Central memory CD8-positive, alpha-beta T cell (primary cell): ENCODE results near the gene OR6Q1.

ENCODE experiments used
- ATAC-seq: fragments of 150-1000 bp; cut with Tn5 transposase; replicated peaks from 2 replicates; pipeline ENCODE4 v1.10.0; 2022; ENCODE audit warnings: mild to moderate bottlenecking, moderate FRiP score, moderate number of reproducible peaks; ENCODE audit not compliant: poor library complexity, severe bottlenecking; ENCODE audit errors: extremely low read depth
- DNase-seq, 2 donors: peaks; one replicate each; pipeline ENCODE4 v3.0.0; 2021; ENCODE audit warnings: low spot score in 2 of 2
- H3K27ac Mint-ChIP-seq: one replicate; pipeline ENCODE4 v1.8.0; 2022; ENCODE audit warnings: low read depth, mild to moderate bottlenecking, moderate library complexity, mixed read lengths
- H3K27me3 Mint-ChIP-seq: one replicate; pipeline ENCODE4 v1.8.0; 2022; ENCODE audit warnings: mixed read lengths
- H3K36me3 Mint-ChIP-seq: one replicate; pipeline ENCODE4 v1.8.0; 2022; ENCODE audit warnings: mild to moderate bottlenecking, moderate library complexity, mixed read lengths; ENCODE audit not compliant: insufficient read depth
- H3K4me1 Mint-ChIP-seq: one replicate; pipeline ENCODE4 v1.8.0; 2022; ENCODE audit warnings: mixed read lengths
- H3K4me3 Mint-ChIP-seq: one replicate; pipeline ENCODE4 v1.8.0; 2022; ENCODE audit warnings: mild to moderate bottlenecking, moderate library complexity, mixed read lengths
- H3K9me3 Mint-ChIP-seq: one replicate; pipeline ENCODE4 v1.8.0; 2022; ENCODE audit warnings: mixed read lengths

The OR6Q1 gene

DNA sequence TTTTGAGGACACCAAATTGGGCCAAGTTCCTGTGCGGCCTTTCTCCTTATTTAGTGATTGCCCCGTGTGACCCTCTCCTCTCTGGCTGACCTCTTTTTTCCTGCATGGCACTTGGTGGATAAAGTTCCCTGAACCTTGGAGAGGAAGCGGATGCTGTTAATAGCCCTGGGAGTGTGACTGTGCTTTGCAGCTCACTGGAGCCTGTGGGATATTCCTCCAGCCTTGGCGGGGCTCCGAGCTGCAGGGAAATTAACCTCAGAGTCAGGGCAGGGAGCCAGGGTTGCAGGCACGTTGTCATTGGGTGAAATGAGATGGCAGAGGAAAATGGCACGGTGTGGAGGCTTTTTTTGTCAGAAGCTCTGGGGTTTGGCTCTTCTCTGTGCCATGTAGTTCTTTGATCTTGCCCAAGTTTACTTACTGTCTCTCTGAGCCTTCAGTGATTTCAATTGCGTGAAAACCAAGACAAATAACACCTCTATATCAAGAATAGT is 6.1 kb upstream of the OR6Q1 start:
- Mint-ChIP-seq H3K4me1 (no peaks in the 10 kb centered on the region), H3K36me3 (no peaks in the 10 kb centered on the region), H3K27me3 (peaks cover 10% of the 10 kb centered on the region), H3K4me3 (no peak overlapping the region), H3K27ac (no peak overlapping the region), H3K9me3 (no peaks in the 10 kb centered on the region)
- DNase-seq (no peak), ATAC-seq (no peak)

DNA sequence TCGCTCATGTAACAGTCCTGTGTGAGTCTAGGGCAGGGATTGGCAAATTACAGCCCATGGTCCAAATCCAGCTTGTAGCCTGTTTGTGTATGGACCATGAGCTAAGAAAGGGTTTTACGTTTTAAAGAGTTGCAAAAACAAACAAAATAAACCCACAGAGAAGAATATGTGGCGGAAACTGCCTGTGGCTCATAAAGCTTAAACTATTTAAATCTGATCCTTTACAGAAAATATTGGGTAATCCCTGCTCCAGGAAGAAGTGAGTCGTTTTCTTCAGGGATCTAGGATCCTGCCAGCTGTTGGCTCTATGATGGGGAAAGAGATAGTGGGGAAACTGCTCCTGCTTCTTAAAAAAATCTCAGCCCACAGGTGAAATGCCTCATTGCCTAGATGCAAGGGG is 3.4 kb upstream of the OR6Q1 start:
- H3K9me3 Mint-ChIP-seq, result no peaks in the 10 kb centered on the region
- H3K36me3 Mint-ChIP-seq, result no peaks in the 10 kb centered on the region
- no peaks in the 10 kb centered on the region for H3K4me1 Mint-ChIP-seq
- DNase-seq (no peak), ATAC-seq (no peak)
- H3K27me3 Mint-ChIP-seq, result peaks cover 20% of the 10 kb centered on the region
- H3K27ac Mint-ChIP-seq, result no peak overlapping the region
- no peak overlapping the region for H3K4me3 Mint-ChIP-seq

DNA sequence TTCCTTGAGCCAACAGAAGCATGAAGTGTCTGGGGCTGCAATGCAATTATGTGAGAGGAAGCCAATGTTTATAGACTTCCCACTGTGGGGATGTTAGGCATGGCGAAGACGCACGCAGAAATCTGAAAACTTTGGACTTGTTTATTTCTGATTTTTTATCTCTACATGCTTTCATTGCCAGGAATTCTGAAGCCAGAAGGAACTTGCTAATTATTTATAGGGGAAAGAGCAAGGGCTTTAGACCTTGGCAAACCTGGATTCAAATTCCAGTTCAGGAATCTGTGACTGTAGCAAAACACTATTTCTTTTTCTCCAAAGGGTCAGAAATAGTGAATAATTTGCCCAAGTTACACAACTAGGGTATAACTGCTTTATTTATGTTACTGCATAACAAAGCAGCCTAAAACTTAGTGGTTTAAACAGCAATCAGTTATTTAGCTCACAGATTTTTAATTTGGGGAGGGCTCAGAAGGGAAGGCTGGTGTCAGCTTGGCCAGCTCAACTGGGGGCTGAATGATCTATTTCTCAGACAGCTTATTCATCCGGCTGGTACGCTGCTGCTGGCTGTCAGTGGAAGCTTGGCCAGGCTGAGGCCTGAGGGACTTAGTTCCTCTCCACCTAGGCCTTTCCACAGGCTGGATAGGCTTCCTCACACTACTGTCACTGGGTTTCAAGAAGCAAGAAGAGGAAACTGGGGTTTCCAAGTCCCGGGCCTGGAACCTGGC is 1.9 kb upstream of the OR6Q1 start:
- Mint-ChIP-seq H3K9me3 (peaks cover 5% of the 10 kb centered on the region), H3K36me3 (no peaks in the 10 kb centered on the region), H3K27me3 (peaks cover 20% of the 10 kb centered on the region), H3K4me1 (no peaks in the 10 kb centered on the region), H3K27ac (no peak overlapping the region), H3K4me3 (no peak overlapping the region)
- ATAC-seq (no peak), DNase-seq (no peak)

DNA sequence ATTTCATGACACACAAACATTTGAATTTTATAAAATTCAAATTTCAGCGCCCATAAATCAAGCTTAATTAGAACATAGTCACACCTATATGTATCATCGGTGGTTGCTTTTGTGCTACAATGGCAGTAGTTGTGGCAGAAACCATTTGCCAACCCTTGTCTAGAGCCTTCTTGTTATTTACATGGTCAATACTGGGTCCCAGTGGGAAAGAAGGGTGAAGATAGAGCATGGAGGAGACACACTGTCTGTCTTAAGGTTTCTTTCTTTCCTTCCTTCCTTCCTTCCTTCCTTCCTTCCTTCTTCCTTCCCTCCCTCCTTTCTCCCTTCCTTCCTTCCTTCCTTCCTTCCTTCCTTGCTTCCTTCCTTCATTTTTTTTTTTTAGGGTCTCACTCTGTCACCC is 3.7 kb downstream of the OR6Q1 start:
- H3K36me3 Mint-ChIP-seq, result no peaks in the 10 kb centered on the region
- no peaks in the 10 kb centered on the region for H3K4me1 Mint-ChIP-seq
- no peak overlapping the region for H3K4me3 Mint-ChIP-seq
- H3K27me3 Mint-ChIP-seq, result peaks cover 10% of the 10 kb centered on the region
- H3K9me3 Mint-ChIP-seq, result peaks cover 5% of the 10 kb centered on the region
- H3K27ac Mint-ChIP-seq, result no peak overlapping the region
- no peak for ATAC-seq
- no peak for DNase-seq

DNA sequence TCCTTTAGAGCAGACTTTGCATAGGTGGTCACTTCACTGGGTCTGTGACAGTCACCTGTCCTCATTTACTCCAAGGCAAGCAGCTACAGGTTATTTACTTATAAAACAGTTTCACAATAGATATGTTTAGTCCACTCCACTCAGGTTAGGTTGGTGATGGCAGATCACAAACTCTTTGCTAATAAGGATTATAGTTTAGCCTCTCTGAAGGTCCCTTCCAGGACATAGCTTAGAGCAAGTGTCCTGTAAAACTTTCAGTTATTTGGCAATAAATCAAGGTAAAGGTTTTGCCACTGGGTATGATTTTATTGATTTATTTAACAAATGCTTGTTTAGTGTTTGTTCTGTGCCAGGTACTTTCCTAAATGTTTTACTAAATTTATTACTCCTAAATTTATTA is 8.8 kb downstream of the OR6Q1 start:
- H3K27ac Mint-ChIP-seq, result no peak overlapping the region
- H3K4me1 Mint-ChIP-seq, result no peaks in the 10 kb centered on the region
- no peaks in the 10 kb centered on the region for H3K9me3 Mint-ChIP-seq
- DNase-seq (no peak), ATAC-seq (no peak)
- no peaks in the 10 kb centered on the region for H3K36me3 Mint-ChIP-seq
- peaks cover 18% of the 10 kb centered on the region for H3K27me3 Mint-ChIP-seq
- H3K4me3 Mint-ChIP-seq, result no peak overlapping the region

DNA sequence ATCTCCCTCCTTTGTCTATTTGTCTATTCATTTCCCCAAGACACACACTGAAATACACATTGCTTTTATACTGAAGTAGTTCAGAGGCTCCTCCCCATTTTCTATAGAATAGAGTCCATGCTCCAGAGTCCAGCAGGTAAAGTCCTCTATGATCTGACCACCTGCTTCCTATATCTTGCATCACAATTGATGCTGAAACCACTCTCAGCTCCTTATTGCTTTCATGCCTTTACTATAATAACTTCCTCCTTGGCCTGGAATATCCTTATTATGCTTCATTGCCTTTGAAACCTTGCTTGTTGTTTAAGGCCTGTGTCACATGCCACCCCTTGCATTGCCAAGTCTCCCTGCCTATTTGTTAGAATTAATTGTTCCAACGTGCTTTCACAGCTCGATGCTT is 12.6 kb downstream of the OR6Q1 start:
- DNase-seq (no peak), ATAC-seq (no peak)
- Mint-ChIP-seq H3K36me3 (no peaks in the 10 kb centered on the region), H3K9me3 (no peaks in the 10 kb centered on the region), H3K27me3 (peaks cover 40% of the 10 kb centered on the region), H3K27ac (no peak overlapping the region), H3K4me3 (no peak overlapping the region), H3K4me1 (no peaks in the 10 kb centered on the region)

DNA sequence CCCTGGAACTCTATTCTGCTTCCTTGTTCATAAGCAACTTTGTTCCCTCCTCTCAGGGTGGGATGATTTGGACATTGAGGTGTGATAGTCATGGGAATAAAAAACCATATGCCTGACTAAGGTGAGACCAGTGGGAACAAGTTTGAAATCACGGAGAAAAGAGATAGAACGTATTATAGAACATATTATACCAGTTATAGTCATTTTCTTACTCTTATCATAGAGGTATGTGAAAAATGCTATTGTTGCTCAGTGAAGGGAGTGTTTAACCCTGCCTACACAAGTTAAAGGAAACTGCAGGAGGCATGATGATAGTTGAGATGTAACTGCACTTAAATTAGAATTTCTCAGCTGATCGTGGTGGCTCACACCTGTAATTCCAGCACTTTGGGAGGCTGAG is 15.5 kb downstream of the OR6Q1 start:
- H3K36me3 Mint-ChIP-seq, result no peaks in the 10 kb centered on the region
- no peak overlapping the region for H3K4me3 Mint-ChIP-seq
- DNase-seq, result no peak
- H3K27me3 Mint-ChIP-seq, result peaks cover 30% of the 10 kb centered on the region
- H3K4me1 Mint-ChIP-seq, result no peaks in the 10 kb centered on the region
- ATAC-seq, result no peak
- no peak overlapping the region for H3K27ac Mint-ChIP-seq
- H3K9me3 Mint-ChIP-seq, result no peaks in the 10 kb centered on the region

DNA sequence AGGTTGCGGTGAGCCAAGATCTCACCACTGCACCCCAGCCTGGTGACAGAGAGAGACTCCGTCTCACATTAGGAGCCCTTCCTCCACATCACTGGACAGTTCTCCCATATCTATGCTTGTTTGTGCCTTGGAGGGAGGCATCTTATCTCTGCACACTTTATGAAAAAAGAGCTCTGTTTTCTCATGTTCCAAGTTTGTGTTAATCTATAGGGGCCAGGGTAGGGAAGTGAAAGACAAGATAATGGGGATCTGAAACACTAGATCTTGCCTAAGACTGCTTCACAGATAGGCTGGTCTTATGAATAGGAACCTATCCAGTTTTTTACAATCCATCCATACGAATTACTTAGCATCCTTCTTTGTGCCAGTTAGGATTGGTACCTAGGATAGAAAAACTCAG is 17.1 kb downstream of the OR6Q1 start:
- Mint-ChIP-seq H3K4me1 (no peaks in the 10 kb centered on the region), H3K36me3 (no peaks in the 10 kb centered on the region), H3K9me3 (no peaks in the 10 kb centered on the region), H3K27ac (no peak overlapping the region), H3K27me3 (peaks cover 30% of the 10 kb centered on the region), H3K4me3 (no peak overlapping the region)
- DNase-seq, result no peak
- ATAC-seq, result no peak

DNA sequence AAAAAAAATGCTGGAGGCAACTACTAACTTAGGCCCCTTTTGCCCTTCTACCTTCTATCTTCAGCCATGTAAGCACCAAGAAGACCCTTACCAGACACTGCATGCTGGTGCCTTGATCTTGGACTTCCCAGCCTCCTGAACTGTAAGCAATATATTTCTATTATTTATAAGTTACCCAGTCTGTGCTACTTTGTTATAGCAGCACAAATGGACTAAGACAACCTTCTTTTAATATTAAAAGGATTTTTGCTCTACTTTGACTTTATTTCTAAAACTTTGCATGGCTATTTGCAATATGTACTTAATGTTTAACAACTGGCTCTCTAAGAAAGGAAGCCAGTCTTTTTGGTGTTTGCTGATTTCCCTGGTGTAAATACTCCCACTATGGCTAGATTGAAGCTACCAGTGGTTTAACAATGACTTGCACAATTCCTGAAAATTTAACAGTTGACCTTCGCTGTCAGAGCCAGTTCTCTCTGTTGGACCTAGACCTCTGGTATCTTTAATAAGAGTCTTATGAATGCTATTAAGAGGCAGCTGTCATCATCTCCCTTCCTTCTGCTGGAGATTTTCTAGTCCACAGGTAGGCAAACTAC is 25.2 kb downstream of the OR6Q1 start:
- ATAC-seq, result no peak
- Mint-ChIP-seq H3K9me3 (no peaks in the 10 kb centered on the region), H3K27me3 (peaks cover 18% of the 10 kb centered on the region), H3K36me3 (no peaks in the 10 kb centered on the region), H3K4me1 (no peaks in the 10 kb centered on the region), H3K4me3 (no peak overlapping the region), H3K27ac (no peak overlapping the region)
- no peak for DNase-seq

DNA sequence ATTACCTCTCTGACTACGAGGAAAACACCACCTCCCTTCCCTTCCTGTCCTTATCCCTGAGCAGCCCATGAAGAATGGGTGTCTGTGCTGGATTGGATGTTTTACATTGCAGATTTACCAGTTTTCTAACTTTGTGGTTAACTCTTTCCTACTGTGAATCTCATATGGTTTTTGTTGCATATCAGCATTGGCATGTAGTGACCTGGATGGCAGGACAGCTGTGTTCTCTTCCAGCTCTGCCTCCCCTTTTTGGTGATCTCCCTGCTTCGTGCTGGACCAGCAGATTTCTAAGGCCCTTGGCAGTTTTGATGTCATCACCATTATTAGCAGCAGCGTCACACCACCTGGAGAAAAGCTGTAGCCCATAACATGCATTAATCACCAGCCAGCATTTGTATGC is 26.7 kb downstream of the OR6Q1 start:
- Mint-ChIP-seq H3K4me1 (no peaks in the 10 kb centered on the region), H3K36me3 (no peaks in the 10 kb centered on the region), H3K4me3 (no peak overlapping the region), H3K9me3 (no peaks in the 10 kb centered on the region), H3K27ac (no peak overlapping the region), H3K27me3 (peaks cover 18% of the 10 kb centered on the region)
- ATAC-seq (no peak), DNase-seq (no peak)

DNA sequence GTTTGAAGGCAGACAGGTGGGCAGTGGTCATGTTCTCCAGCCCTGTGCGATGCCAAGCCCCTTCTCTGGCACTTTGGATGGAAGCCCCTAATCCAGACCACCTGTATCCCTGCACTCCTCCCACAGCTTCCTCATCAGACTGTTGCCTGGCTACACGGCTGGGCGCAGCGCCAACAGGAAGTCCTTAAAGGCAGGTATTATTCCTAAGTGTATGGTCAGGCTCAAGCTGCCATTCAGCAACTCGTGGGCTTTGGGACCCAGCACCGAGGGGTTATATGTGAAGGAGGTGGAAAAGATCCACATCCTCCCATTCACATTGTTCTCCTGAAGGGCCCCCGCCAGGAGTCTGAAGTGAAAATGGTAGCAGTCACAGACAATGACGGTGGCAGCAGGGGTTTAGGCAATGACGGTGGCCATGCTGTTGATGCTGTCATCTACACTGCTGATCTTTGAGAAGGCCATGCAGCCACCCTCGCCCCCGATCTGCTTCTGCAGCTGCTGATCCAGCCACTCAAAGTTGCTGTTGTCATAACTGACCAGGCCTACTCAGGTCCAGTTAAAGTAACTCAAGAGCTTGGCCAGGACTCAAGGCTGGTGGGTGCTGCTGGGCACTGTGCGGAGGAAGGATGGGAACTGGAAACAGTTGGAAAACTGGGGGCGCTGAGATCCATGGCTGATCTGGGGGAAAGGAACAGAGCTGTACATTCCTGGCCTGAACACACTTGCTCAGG is 27.7 kb downstream of the OR6Q1 start:
- no peak overlapping the region for H3K27ac Mint-ChIP-seq
- no peaks in the 10 kb centered on the region for H3K4me1 Mint-ChIP-seq
- ATAC-seq (no peak), DNase-seq (no peak)
- H3K9me3 Mint-ChIP-seq, result no peaks in the 10 kb centered on the region
- no peak overlapping the region for H3K4me3 Mint-ChIP-seq
- peaks cover 18% of the 10 kb centered on the region for H3K27me3 Mint-ChIP-seq
- H3K36me3 Mint-ChIP-seq, result no peaks in the 10 kb centered on the region

DNA sequence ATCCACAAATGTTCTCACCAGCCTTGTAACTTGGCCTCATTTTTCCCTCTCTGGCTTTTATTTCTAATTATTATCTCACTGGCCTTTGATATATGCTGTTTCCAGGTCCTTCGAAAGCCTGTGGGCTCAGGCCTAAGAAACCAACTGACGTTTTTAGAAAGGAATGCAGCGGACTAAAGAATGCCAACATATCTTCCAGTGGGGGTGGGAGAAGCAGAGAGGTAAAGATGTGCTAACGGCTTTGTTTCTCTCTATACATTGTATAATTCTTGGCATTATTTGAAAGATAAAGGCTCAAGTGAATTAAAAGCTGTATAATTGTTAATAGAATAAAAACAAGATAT is 28.2 kb downstream of the OR6Q1 start:
- DNase-seq (no peak), ATAC-seq (no peak)
- Mint-ChIP-seq H3K9me3 (no peaks in the 10 kb centered on the region), H3K27me3 (peaks cover 18% of the 10 kb centered on the region), H3K4me1 (no peaks in the 10 kb centered on the region), H3K4me3 (no peak overlapping the region), H3K36me3 (no peaks in the 10 kb centered on the region), H3K27ac (no peak overlapping the region)

DNA sequence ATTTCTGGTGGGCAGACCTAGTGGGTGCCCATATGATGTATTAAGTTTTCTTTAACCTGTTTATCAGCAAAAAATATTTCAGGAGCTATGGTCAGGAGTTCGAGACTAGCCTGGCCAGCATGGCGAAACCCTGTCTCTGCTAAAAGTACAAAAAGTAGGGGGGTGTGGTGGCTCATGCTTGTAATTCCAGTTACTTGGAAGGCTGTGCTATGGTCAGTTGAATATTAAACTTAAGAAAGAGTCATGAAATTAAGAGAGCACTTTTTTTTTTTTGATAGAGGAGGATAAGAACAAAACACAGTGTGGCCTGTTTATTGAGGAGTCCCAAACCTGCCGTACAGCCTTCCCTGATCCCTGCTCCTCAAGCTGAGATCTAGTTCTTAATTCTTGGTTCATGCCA is 29.8 kb downstream of the OR6Q1 start:
- ATAC-seq, result no peak
- Mint-ChIP-seq H3K4me1 (no peaks in the 10 kb centered on the region), H3K27me3 (peaks cover 26% of the 10 kb centered on the region), H3K9me3 (no peaks in the 10 kb centered on the region), H3K4me3 (no peak overlapping the region), H3K36me3 (no peaks in the 10 kb centered on the region), H3K27ac (no peak overlapping the region)
- DNase-seq, result no peak
